PC-3 (cell line): ENCODE results near the gene EP400. TPM values are rescaled to one million over a fixed set of nuclear protein-coding genes. Genes with fewer than 3 reads are reported as not detected.

Experiments used
- ATAC-seq: fragments of 200-7000 bp; cut with Tn5 transposase; 2 replicates; pipeline ENCODE4 v1.9.1; 2020; ENCODE audit warnings: mild to moderate bottlenecking, moderate library complexity
- BruUV-seq: library from RNA; stranded (reverse); fragments of 400-500 nt; replicated peaks from 2 replicates; lab custom pipeline; 2021; lab: Mats Ljungman, UMichigan
- CTCF ChIA-PET: fragments of 300-600 bp; sonication (Branson Sonifier 250); formaldehyde crosslinking; loops from one replicate; lab custom pipeline; 2022; ENCODE audit warnings: antibody characterized with exemption; lab: Charles Lee
- POLR2A ChIA-PET: fragments of 300-600 bp; sonication (Branson Sonifier 250); formaldehyde crosslinking; loops from one replicate; lab custom pipeline; 2022; ENCODE audit warnings: antibody characterized with exemption; ENCODE audit not compliant: unreplicated experiment; lab: Charles Lee
- DNase-seq: peaks from one replicate; pipeline ENCODE4 v3.0.0-alpha.2; 2015
- H2AFZ ChIP-seq: fragments of 300-600 bp; sonication (generic); 2 replicates; pipeline ENCODE4 v1.6.0; 2016; ENCODE audit warnings: antibody characterized with exemption, low read length
- H3F3A ChIP-seq: fragments of 300-600 bp; sonication (generic); one replicate; pipeline ENCODE4 v1.6.0; 2017; ENCODE audit warnings: antibody characterized with exemption, low read length, control low read depth, mild to moderate bottlenecking; ENCODE audit not compliant: unreplicated experiment
- H3K27ac ChIP-seq: fragments of 300-600 bp; sonication (generic); 2 replicates; pipeline ENCODE4 v1.5.1; 2016; ENCODE audit warnings: mild to moderate bottlenecking, low read length
- H3K27me3 ChIP-seq: fragments of 300-600 bp; sonication (generic); 2 replicates; pipeline ENCODE4 v1.6.1; 2016; ENCODE audit warnings: low read length, mixed read lengths
- H3K36me3 ChIP-seq: fragments of 300-600 bp; sonication (generic); 2 replicates; pipeline ENCODE4 v1.6.1; 2016; ENCODE audit warnings: low read depth, mixed run types, low read length, mixed read lengths
- H3K4me1 ChIP-seq: fragments of 300-600 bp; sonication (generic); 2 replicates; pipeline ENCODE4 v1.5.1; 2016; ENCODE audit warnings: low read length; ENCODE audit not compliant: insufficient read depth
- H3K4me2 ChIP-seq: fragments of 300-600 bp; sonication (generic); 2 replicates; pipeline ENCODE4 v1.6.0; 2016; ENCODE audit warnings: low read length
- H3K4me3 ChIP-seq: fragments of 300-600 bp; sonication (generic); 2 replicates; pipeline ENCODE4 v1.5.1; 2016; ENCODE audit warnings: mild to moderate bottlenecking, low read length, mixed read lengths
- H3K79me2 ChIP-seq: fragments of 300-600 bp; sonication (generic); 2 replicates; pipeline ENCODE4 v1.6.1; 2017; ENCODE audit warnings: low read length, mixed read lengths
- H3K9ac ChIP-seq: fragments of 300-600 bp; sonication (generic); 2 replicates; pipeline ENCODE4 v1.6.0; 2016; ENCODE audit warnings: mild to moderate bottlenecking, low read length
- H3K9me2 ChIP-seq: fragments of 300-600 bp; sonication (generic); replicated peaks from 2 replicates; pipeline ENCODE4 v1.6.1; 2016; ENCODE audit warnings: mixed run types, low read length, mixed read lengths
- H3K9me3 ChIP-seq: fragments of 300-600 bp; sonication (generic); 2 replicates; pipeline ENCODE4 v1.6.1; 2016; ENCODE audit warnings: low read length, mixed read lengths
- H4K20me1 ChIP-seq: fragments of 300-600 bp; sonication (generic); 2 replicates; pipeline ENCODE4 v1.6.1; 2016; ENCODE audit warnings: low read length, mixed read lengths
- EZH2 ChIP-seq: fragments of 300-600 bp; sonication (generic); IDR thresholded peaks from one replicate; pipeline ENCODE4 v1.6.1; 2017; ENCODE audit warnings: antibody characterized with exemption, mild to moderate bottlenecking, low read length; ENCODE audit not compliant: unreplicated experiment
- EZH2phosphoT487 ChIP-seq: fragments of 300-600 bp; sonication (generic); IDR thresholded peaks from 2 replicates; pipeline ENCODE4 v1.6.1; 2018; ENCODE audit warnings: mild to moderate bottlenecking, antibody characterized with exemption, low read length, borderline replicate concordance
- intact Hi-C: fragments of 100-400 bp; cut with micrococcal nuclease; formaldehyde crosslinking; loops from 2 replicates; pipeline ENCODE4 v1.9.0; 2023
- total RNA-seq: library from RNA; depleted of rRNA; stranded (reverse); fragments of >200 nt; gene quantifications from 2 replicates; pipeline ENCODE4 v1.2.3, GENCODE V29; 2014
- TF ChIP-seq, protein P1 (sequence below): fragments of 300-600 bp; sonication (generic); conservative IDR thresholded peaks from 2 replicates; pipeline ENCODE4 v1.5.1; 2017; ENCODE audit warnings: antibody characterized with exemption, low read depth, mild to moderate bottlenecking, low read length

The EP400 gene
- total RNA-seq, 1 experiment from 2014 or later = 20.2 TPM

- H3K36me3 ChIP-seq = peaks cover 77% of the 10 kb centered on the region
- H3F3A ChIP-seq = no peaks in the 10 kb centered on the region
- no peaks in the 10 kb centered on the region for H3K9me2 ChIP-seq
- H3K9me3 ChIP-seq = no peaks in the 10 kb centered on the region
- ChIA-PET CTCF (no interaction called here), POLR2A (no interaction called here)
- H4K20me1 ChIP-seq = 0 out of 2 replicates have a peak, but pooled peaks cover 4% of the 10 kb centered on the region
- H3K27ac ChIP-seq = no peak overlapping the region
- H3K9ac ChIP-seq = no peak overlapping the region
- no peaks in the 10 kb centered on the region for H3K79me2 ChIP-seq
- no peak for ATAC-seq
- H3K4me2 ChIP-seq = no peak overlapping the region
- DNase-seq = no peak
- H3K4me3 ChIP-seq = no peak overlapping the region
- no peaks in the 10 kb centered on the region for H3K27me3 ChIP-seq
- H3K4me1 ChIP-seq = peaks cover 21% of the 10 kb centered on the region
- no peak overlapping the region for H2AFZ ChIP-seq
- no peak for TF ChIP-seq EZH2phosphoT487
- no peak for TF ChIP-seq EZH2
- TF ChIP-seq, protein P1, sequence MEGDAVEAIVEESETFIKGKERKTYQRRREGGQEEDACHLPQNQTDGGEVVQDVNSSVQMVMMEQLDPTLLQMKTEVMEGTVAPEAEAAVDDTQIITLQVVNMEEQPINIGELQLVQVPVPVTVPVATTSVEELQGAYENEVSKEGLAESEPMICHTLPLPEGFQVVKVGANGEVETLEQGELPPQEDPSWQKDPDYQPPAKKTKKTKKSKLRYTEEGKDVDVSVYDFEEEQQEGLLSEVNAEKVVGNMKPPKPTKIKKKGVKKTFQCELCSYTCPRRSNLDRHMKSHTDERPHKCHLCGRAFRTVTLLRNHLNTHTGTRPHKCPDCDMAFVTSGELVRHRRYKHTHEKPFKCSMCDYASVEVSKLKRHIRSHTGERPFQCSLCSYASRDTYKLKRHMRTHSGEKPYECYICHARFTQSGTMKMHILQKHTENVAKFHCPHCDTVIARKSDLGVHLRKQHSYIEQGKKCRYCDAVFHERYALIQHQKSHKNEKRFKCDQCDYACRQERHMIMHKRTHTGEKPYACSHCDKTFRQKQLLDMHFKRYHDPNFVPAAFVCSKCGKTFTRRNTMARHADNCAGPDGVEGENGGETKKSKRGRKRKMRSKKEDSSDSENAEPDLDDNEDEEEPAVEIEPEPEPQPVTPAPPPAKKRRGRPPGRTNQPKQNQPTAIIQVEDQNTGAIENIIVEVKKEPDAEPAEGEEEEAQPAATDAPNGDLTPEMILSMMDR = no peak
- intact Hi-C loops = no loop called here
- BruUV-seq = no TSS peak
These were observed 76.5 kb downstream of the EP400 start for GRCh38 chr12:132026061-132026795.

GRCh38 chr12:132026796-132027500 lies 77.2 kb downstream of the EP400 start:
- BruUV-seq = no TSS peak
- Histone ChIP-seq H3K4me2 (no peak overlapping the region), H3F3A (no peaks in the 10 kb centered on the region), H3K79me2 (no peaks in the 10 kb centered on the region), H3K27me3 (no peaks in the 10 kb centered on the region), H3K36me3 (peaks cover 74% of the 10 kb centered on the region), H3K4me3 (no peak overlapping the region), H3K9me2 (no peaks in the 10 kb centered on the region), H2AFZ (no peak overlapping the region), H3K9me3 (no peaks in the 10 kb centered on the region), H3K9ac (no peak overlapping the region), H4K20me1 (0 out of 2 replicates have a peak, but pooled peaks cover 4% of the 10 kb centered on the region), H3K4me1 (peaks cover 21% of the 10 kb centered on the region), H3K27ac (no peak overlapping the region)
- ChIA-PET CTCF (no interaction called here), POLR2A (no interaction called here)
- TF ChIP-seq, protein P1 = no peak
- TF ChIP-seq EZH2 (no peak), EZH2phosphoT487 (no peak)
- intact Hi-C loops = no loop called here
- DNase-seq = no peak
- ATAC-seq = no peak
